Breast epithelium (tissue), 4 donors: ENCODE measurements around the gene TPM4. TPM values are rescaled to one million over a fixed set of nuclear protein-coding genes. Genes with fewer than 3 reads are reported as not detected.

ENCODE experiments used
- DNase-seq, 2 donors: peaks; one replicate each; pipeline ENCODE4 v3.0.0-alpha.2; 2019; ENCODE audit warnings: low spot score in 2 of 2
- H3K27ac ChIP-seq, 2 donors: fragments of 200-600 bp; sonication (generic) in 1 of 2; one replicate each; pipeline ENCODE4 v1.5.1; 2016 to 2019; ENCODE audit warnings: mild to moderate bottlenecking in 1 of 2
- H3K27me3 ChIP-seq, 2 donors: fragments of 200-600 bp; sonication (generic) in 1 of 2; one replicate each; pipeline versions ENCODE4 v1.5.1 to v1.6.0; 2017 to 2019; ENCODE audit warnings: control low read depth in 1 of 2, mild to moderate bottlenecking in 1 of 2
- H3K36me3 ChIP-seq: fragments of 200-600 bp; one replicate; pipeline ENCODE4 v1.5.1; 2019
- H3K4me1 ChIP-seq, 2 donors: fragments of 200-600 bp; sonication (generic); one replicate each; pipeline ENCODE4 v1.5.1; 2016 to 2019; ENCODE audit warnings: control low read depth in 1 of 2
- H3K4me3 ChIP-seq, 3 donors: fragments of 200-600 bp; sonication (generic); 1 replicate in 2 of 3; 2 replicates in 1 of 3; pipeline ENCODE4 v1.5.1; 2016 to 2019; ENCODE audit warnings: mild to moderate bottlenecking in 3 of 3, moderate library complexity in 2 of 3
- H3K9me3 ChIP-seq, 2 donors: fragments of 200-600 bp; sonication (generic) in 1 of 2; one replicate each; pipeline ENCODE4 v1.5.1; 2016 to 2019; ENCODE audit warnings: control low read depth in 1 of 2
- POLR2A ChIP-seq: fragments of 450-650 bp; IDR thresholded peaks from one replicate; pipeline ENCODE4 v1.6.1; 2016; ENCODE audit warnings: antibody characterized with exemption, mild to moderate bottlenecking, moderate library complexity
- POLR2AphosphoS5 ChIP-seq, 3 donors: sonication (generic); formaldehyde crosslinking; IDR thresholded peaks; one replicate each; pipeline ENCODE4 v1.6.1; 2017; ENCODE audit warnings: antibody characterized with exemption in 3 of 3
- intact Hi-C: fragments of 100-400 bp; cut with DNase I; formaldehyde crosslinking; loops from one replicate; pipeline ENCODE4 v1.15.1; 2023; ENCODE audit warnings: low total_unique reads
- total RNA-seq, 3 donors: library from RNA; depleted of rRNA; stranded (reverse); fragments of >200 nt; gene quantifications; one replicate each; pipeline ENCODE4 v1.1.0, GENCODE V29; 2016
- TF ChIP-seq, protein P1 (sequence below), 3 donors: fragments of 450-650 bp; IDR thresholded peaks; one replicate each; pipeline ENCODE4 v1.5.1; 2016 to 2017; ENCODE audit warnings: antibody characterized with exemption in 3 of 3, mild to moderate bottlenecking in 3 of 3, moderate library complexity in 3 of 3

TPM4 gene
- total RNA-seq, 3 donors from 2014 or later = 257 to 652 (median 430) TPM

DNA sequence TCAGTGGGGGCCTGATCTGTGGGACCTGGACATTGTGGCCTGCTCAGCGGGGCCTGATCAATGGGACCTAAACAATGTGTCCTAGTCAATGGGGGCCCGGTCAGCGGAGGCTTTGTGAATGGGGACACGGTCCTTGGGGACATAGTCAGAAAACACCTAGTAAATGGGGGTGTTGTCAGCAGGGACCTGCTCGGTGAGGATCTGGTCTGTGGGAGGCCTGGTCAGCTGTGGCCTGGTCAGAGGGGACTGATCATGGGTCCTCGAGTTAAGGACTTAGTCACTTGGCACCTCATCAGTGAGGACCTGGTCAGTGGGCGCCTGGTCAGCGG lies 44.5 kb upstream of the TPM4 start:
- no peaks in the 10 kb centered on the region for H3K9me3 ChIP-seq
- DNase-seq = no peak
- intact Hi-C loops = no loop called here
- H3K27me3 ChIP-seq = no peaks in the 10 kb centered on the region
- no peak overlapping the region for H3K27ac ChIP-seq
- no peaks in the 10 kb centered on the region for H3K4me1 ChIP-seq
- TF ChIP-seq POLR2AphosphoS5 (IDR thresholded peaks at IDR 0.05) (no peak), POLR2A (no peak)
- TF ChIP-seq, protein P1, sequence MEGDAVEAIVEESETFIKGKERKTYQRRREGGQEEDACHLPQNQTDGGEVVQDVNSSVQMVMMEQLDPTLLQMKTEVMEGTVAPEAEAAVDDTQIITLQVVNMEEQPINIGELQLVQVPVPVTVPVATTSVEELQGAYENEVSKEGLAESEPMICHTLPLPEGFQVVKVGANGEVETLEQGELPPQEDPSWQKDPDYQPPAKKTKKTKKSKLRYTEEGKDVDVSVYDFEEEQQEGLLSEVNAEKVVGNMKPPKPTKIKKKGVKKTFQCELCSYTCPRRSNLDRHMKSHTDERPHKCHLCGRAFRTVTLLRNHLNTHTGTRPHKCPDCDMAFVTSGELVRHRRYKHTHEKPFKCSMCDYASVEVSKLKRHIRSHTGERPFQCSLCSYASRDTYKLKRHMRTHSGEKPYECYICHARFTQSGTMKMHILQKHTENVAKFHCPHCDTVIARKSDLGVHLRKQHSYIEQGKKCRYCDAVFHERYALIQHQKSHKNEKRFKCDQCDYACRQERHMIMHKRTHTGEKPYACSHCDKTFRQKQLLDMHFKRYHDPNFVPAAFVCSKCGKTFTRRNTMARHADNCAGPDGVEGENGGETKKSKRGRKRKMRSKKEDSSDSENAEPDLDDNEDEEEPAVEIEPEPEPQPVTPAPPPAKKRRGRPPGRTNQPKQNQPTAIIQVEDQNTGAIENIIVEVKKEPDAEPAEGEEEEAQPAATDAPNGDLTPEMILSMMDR (IDR thresholded peaks at IDR 0.05) = no peak
- H3K36me3 ChIP-seq = no peaks in the 10 kb centered on the region
- H3K4me3 ChIP-seq = no peak overlapping the region

DNA sequence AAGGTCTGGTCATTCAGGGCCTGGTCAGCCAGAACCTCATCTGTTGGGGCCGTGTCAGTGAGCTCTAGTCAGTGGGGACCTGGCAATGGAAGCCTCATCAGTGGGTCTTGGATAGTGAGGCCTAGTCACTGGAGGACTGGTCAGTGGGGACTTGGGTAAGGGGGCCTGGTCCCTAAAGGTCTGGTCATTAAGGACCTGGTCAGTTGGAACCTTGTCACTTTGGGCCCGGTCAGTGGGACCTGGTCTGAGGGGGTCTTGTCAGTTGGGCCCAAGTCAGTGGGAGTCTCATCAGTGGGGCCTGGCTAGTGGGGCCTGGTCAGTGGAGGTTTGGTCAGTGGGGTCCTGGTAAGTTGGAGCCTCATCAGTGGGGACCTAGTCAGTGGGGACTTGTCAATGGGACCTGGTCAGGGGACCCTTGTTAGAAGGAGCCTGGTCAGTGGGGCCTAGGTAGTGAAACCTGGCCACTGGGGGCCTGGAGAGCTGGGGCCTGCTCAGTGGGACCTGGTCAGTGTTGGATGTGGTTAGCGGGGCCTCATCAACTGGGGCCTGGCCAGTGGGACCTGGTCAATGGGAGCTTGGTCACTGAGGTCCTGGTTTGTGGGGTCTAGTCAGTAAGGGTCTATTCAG lies 43.7 kb upstream of the TPM4 start:
- TF ChIP-seq POLR2A = no peak
- TF ChIP-seq, protein P1 (IDR thresholded peaks at IDR 0.05) = no peak
- Histone ChIP-seq H3K36me3 (no peaks in the 10 kb centered on the region), H3K4me3 (no peak overlapping the region), H3K27ac (no peak overlapping the region), H3K4me1 (no peaks in the 10 kb centered on the region), H3K9me3 (no peaks in the 10 kb centered on the region), H3K27me3 (no peaks in the 10 kb centered on the region)
- intact Hi-C loops = no loop called here
- DNase-seq = no peak

DNA sequence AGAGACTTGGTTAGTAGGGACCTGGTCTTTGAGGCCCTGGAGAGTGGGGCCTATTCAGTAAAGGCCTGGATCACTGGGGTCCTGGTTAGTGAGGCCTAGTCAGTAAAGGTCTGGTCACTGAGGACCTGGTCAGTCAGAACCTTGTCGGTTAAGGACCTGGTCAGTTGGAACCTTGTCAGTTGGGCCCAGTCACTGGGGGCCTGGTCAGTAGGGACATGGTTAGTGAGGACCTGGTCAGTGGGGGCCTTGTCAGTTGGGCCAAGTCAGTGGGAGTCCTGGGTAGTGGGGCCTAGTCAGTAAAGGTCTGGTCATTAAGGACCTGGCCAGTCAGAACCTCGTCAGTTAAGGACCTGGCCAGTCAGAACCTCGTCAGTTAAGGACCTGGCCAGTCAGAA lies 43.2 kb upstream of the TPM4 start:
- no peaks in the 10 kb centered on the region for H3K9me3 ChIP-seq
- DNase-seq = no peak
- no peaks in the 10 kb centered on the region for H3K4me1 ChIP-seq
- H3K36me3 ChIP-seq = no peaks in the 10 kb centered on the region
- no peak overlapping the region for H3K27ac ChIP-seq
- TF ChIP-seq POLR2A (no peak), POLR2AphosphoS5 (IDR thresholded peaks at IDR 0.05) (no peak)
- TF ChIP-seq, protein P1 (IDR thresholded peaks at IDR 0.05) = no peak
- no peak overlapping the region for H3K4me3 ChIP-seq
- H3K27me3 ChIP-seq = no peaks in the 10 kb centered on the region
- intact Hi-C loops = no loop called here

DNA sequence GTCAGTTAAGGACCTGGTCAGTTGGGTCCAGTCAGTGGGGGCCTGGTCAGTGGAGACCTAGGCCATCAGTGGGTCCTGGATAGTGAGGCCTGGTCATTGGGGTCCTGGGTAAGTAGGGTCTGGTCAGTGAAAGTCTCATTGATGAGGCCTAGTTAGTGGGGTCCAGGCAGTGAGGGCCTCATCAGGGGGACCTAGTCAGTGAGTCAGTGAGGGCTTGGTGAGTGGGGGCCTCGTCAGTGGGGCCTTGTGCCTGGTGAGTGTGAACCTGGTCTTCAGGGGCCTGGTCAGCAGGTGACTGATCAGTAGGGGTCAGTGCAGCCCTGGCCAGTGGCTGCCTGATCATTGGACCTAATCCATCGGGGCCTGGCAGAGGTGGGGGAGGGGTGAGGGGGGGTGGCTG lies 42.6 kb upstream of the TPM4 start:
- intact Hi-C loops = no loop called here
- DNase-seq = no peak

DNA sequence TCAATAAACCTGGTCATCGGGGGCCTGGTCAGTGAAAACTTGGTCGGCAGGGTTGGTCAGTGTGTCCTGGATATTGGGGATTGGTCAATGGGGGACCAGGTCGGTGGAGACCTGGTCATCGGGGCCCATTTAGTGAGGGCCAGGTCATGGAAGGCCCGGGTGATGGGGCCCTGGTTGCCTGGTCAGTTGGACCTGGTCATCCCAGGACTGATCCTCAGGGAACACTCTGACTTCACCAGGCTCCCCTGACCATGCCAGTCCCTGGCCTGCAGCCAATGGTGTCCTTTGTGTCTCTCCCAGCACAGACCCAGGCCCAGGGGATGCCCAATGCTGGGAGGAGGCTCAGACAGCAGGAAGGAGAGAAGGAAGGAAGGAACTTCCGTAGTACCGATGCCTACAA lies 42.1 kb upstream of the TPM4 start:
- no peaks in the 10 kb centered on the region for H3K36me3 ChIP-seq
- H3K9me3 ChIP-seq = no peaks in the 10 kb centered on the region
- DNase-seq = no peak
- no peaks in the 10 kb centered on the region for H3K4me1 ChIP-seq
- TF ChIP-seq, protein P1 (IDR thresholded peaks at IDR 0.05) = no peak
- no peak for TF ChIP-seq POLR2AphosphoS5 (IDR thresholded peaks at IDR 0.05)
- no peak for TF ChIP-seq POLR2A
- no peak overlapping the region for H3K4me3 ChIP-seq
- no peak overlapping the region for H3K27ac ChIP-seq
- intact Hi-C loops = no loop called here
- no peaks in the 10 kb centered on the region for H3K27me3 ChIP-seq

More for the DNA sequence above, 42.6 kb upstream of the TPM4 start:
- no peak for TF ChIP-seq POLR2A
- TF ChIP-seq POLR2AphosphoS5 (IDR thresholded peaks at IDR 0.05) = no peak
- TF ChIP-seq, protein P1 (IDR thresholded peaks at IDR 0.05) = no peak
- H3K27ac ChIP-seq = no peak overlapping the region
- no peak overlapping the region for H3K4me3 ChIP-seq
- no peaks in the 10 kb centered on the region for H3K4me1 ChIP-seq
- H3K9me3 ChIP-seq = no peaks in the 10 kb centered on the region
- H3K36me3 ChIP-seq = no peaks in the 10 kb centered on the region
- no peaks in the 10 kb centered on the region for H3K27me3 ChIP-seq
